Mesenchymal stem cell (in vitro differentiated cells and primary cell): Measurements from ENCODE around the gene OR2A42.
"Not testable (repeated sequence)": the region's sequence is repeated elsewhere in the genome, so short reads cannot be mapped to it uniquely, and the experiment has no call there.

Experiments used
- DNase-seq: peaks from one replicate; pipeline ENCODE4 v3.0.0-alpha.2; 2013
- H2AFZ ChIP-seq: one replicate; pipeline ENCODE4 v1.6.1; 2013; ENCODE audit warnings: low read depth, mild to moderate bottlenecking, control low read depth, inconsistent platforms, low read length, moderate library complexity
- H2AK5ac ChIP-seq: 2 replicates; pipeline ENCODE4 v1.6.1; 2013; ENCODE audit warnings: low read length, moderate library complexity, mild to moderate bottlenecking, inconsistent platforms; ENCODE audit not compliant: severe bottlenecking
- H2BK120ac ChIP-seq: one replicate; pipeline ENCODE4 v1.6.1; 2013; ENCODE audit warnings: low read depth, mild to moderate bottlenecking, inconsistent platforms, low read length, moderate library complexity
- H2BK12ac ChIP-seq, 2 experiments: one replicate each; pipeline ENCODE4 v1.6.1; 2013; ENCODE audit warnings: inconsistent platforms in 2 of 2, low read length in 2 of 2, mild to moderate bottlenecking in 2 of 2, moderate library complexity in 2 of 2, control low read depth in 1 of 2
- H2BK15ac ChIP-seq: one replicate; pipeline ENCODE4 v1.6.1; 2013; ENCODE audit warnings: mild to moderate bottlenecking, low read depth, inconsistent platforms; ENCODE audit not compliant: poor library complexity, severe bottlenecking
- H2BK5ac ChIP-seq: 2 replicates; pipeline ENCODE4 v1.6.1; 2013; ENCODE audit warnings: low read depth, mild to moderate bottlenecking, low read length, control low read depth, inconsistent platforms; ENCODE audit not compliant: poor library complexity, severe bottlenecking
- H3K14ac ChIP-seq, 2 experiments: one replicate each; pipeline ENCODE4 v1.6.1; 2013; ENCODE audit warnings: inconsistent platforms in 2 of 2, low read length in 2 of 2, control low read depth in 1 of 2, mild to moderate bottlenecking in 1 of 2, moderate library complexity in 1 of 2
- H3K18ac ChIP-seq, 2 experiments: one replicate each; pipeline ENCODE4 v1.6.1; 2013; ENCODE audit warnings: inconsistent platforms in 2 of 2, low read length in 2 of 2, control low read depth in 1 of 2, low read depth in 1 of 2, mild to moderate bottlenecking in 1 of 2
- H3K23ac ChIP-seq, 2 experiments: one replicate each; pipeline ENCODE4 v1.6.1; 2013; ENCODE audit warnings: inconsistent platforms in 2 of 2, low read length in 2 of 2, mild to moderate bottlenecking in 2 of 2, moderate library complexity in 2 of 2, control low read depth in 1 of 2
- H3K27ac ChIP-seq: 2 replicates; pipeline ENCODE4 v1.5.1; 2013; ENCODE audit warnings: mild to moderate bottlenecking, moderate library complexity, low read length, control low read depth, inconsistent platforms; ENCODE audit not compliant: poor library complexity, severe bottlenecking
- H3K27me3 ChIP-seq, 2 experiments: 2 replicates each; pipeline versions ENCODE4 v1.6.1 to v1.7.0; 2013; ENCODE audit warnings: low read length in 2 of 2, mild to moderate bottlenecking in 2 of 2, moderate library complexity in 2 of 2, control low read depth in 1 of 2, inconsistent platforms in 1 of 2; ENCODE audit not compliant: control insufficient read depth in 1 of 2, insufficient read depth in 1 of 2
- H3K36me3 ChIP-seq, 2 experiments: 2 replicates each; pipeline versions ENCODE4 v1.6.1 to v1.7.0; 2013; ENCODE audit warnings: low read length in 2 of 2, control low read depth in 1 of 2, inconsistent platforms in 1 of 2, low read depth in 1 of 2, mild to moderate bottlenecking in 1 of 2; ENCODE audit not compliant: insufficient read depth in 2 of 2, control insufficient read depth in 1 of 2
- H3K4ac ChIP-seq, 2 experiments: one replicate each; pipeline ENCODE4 v1.6.1; 2013; ENCODE audit warnings: inconsistent platforms in 2 of 2, low read length in 2 of 2, mild to moderate bottlenecking in 2 of 2, moderate library complexity in 2 of 2, control low read depth in 1 of 2, low read depth in 1 of 2
- H3K4me1 ChIP-seq: 2 replicates; pipeline ENCODE4 v1.6.1; 2013; ENCODE audit warnings: low read depth, low read length, control low read depth; ENCODE audit not compliant: control insufficient read depth, insufficient read depth
- H3K4me2 ChIP-seq: 2 replicates; pipeline ENCODE4 v1.6.1; 2013; ENCODE audit warnings: low read length, mild to moderate bottlenecking, inconsistent platforms; ENCODE audit not compliant: poor library complexity, severe bottlenecking
- H3K4me3 ChIP-seq, 2 experiments: 2 replicates each; pipeline versions ENCODE4 v1.5.1 to v1.7.0; 2013; ENCODE audit warnings: low read length in 2 of 2, mild to moderate bottlenecking in 2 of 2, control low read depth in 1 of 2, low read depth in 1 of 2; ENCODE audit not compliant: insufficient read depth in 1 of 2
- H3K79me1 ChIP-seq: replicated peaks from 2 replicates; pipeline ENCODE4 v1.6.1; 2013; ENCODE audit warnings: mild to moderate bottlenecking, control low read depth, low read length, inconsistent platforms; ENCODE audit not compliant: poor library complexity, severe bottlenecking
- H3K9ac ChIP-seq: 2 replicates; pipeline ENCODE4 v1.7.0; 2013; ENCODE audit warnings: mild to moderate bottlenecking, low read length, moderate library complexity
- H3K9me3 ChIP-seq: 2 replicates; pipeline ENCODE4 v1.7.0; 2013; ENCODE audit warnings: mild to moderate bottlenecking, low read length; ENCODE audit not compliant: control insufficient read depth
- H4K8ac ChIP-seq: one replicate; pipeline ENCODE4 v1.6.1; 2013; ENCODE audit warnings: inconsistent platforms, mild to moderate bottlenecking, low read length, moderate library complexity
- H4K91ac ChIP-seq: one replicate; pipeline ENCODE4 v1.6.1; 2013; ENCODE audit warnings: mild to moderate bottlenecking, low read length, inconsistent platforms
- WGBS: methylation state at CpG from one replicate; pipeline ENCODE4 v1.1.7; 2013; ENCODE audit warnings: mixed read lengths; 5-methylcytosine and 5-hydroxymethylcytosine counted together

Gene OR2A42

GRCh38 chr7:144245372-144245771, 6.0 kb upstream of the OR2A42 start:
- WGBS = no CpG with 5 or more reads among the region's 2 CpGs

GRCh38 chr7:144238530-144239082, 799 bp downstream of the OR2A42 start:
- H3K23ac ChIP-seq, H2BK120ac ChIP-seq, H2AK5ac ChIP-seq, H2BK15ac ChIP-seq, H3K27ac ChIP-seq, H3K36me3 ChIP-seq, H2BK5ac ChIP-seq, H3K14ac ChIP-seq, H3K9ac ChIP-seq, H2BK12ac ChIP-seq, H3K4ac ChIP-seq, H3K4me2 ChIP-seq, H3K27me3 ChIP-seq, H3K79me1 ChIP-seq, H3K9me3 ChIP-seq, H4K8ac ChIP-seq, H3K4me1 ChIP-seq, H4K91ac ChIP-seq, H2AFZ ChIP-seq, H3K4me3 ChIP-seq, DNase-seq, H3K18ac ChIP-seq: not testable (repeated sequence)
- no CpG with 5 or more reads among the region's 2 CpGs for WGBS

More at GRCh38 chr7:144245372-144245771, 6.0 kb upstream of the OR2A42 start:
- not testable (repeated sequence) for H4K91ac ChIP-seq, H3K9me3 ChIP-seq, DNase-seq, H3K4me3 ChIP-seq, H3K4me1 ChIP-seq, H3K4me2 ChIP-seq, H3K36me3 ChIP-seq, H3K14ac ChIP-seq, H2BK5ac ChIP-seq, H3K4ac ChIP-seq, H3K27me3 ChIP-seq, H4K8ac ChIP-seq, H3K27ac ChIP-seq, H2AFZ ChIP-seq, H2BK15ac ChIP-seq, H3K18ac ChIP-seq, H3K79me1 ChIP-seq, H2AK5ac ChIP-seq, H2BK12ac ChIP-seq, H3K9ac ChIP-seq, H3K23ac ChIP-seq, H2BK120ac ChIP-seq

GRCh38 chr7:144233039-144233438, 6.4 kb downstream of the OR2A42 start:
- DNase-seq, H2AK5ac ChIP-seq, H4K91ac ChIP-seq, H3K4me3 ChIP-seq, H3K23ac ChIP-seq, H2BK5ac ChIP-seq, H3K36me3 ChIP-seq, H2BK15ac ChIP-seq, H3K27ac ChIP-seq, H3K9ac ChIP-seq, H3K27me3 ChIP-seq, H3K9me3 ChIP-seq, H3K14ac ChIP-seq, H4K8ac ChIP-seq, H2BK12ac ChIP-seq, H3K4ac ChIP-seq, H3K4me2 ChIP-seq, H3K79me1 ChIP-seq, H3K18ac ChIP-seq, H2BK120ac ChIP-seq, H3K4me1 ChIP-seq, H2AFZ ChIP-seq: not testable (repeated sequence)
- WGBS = no CpG with 5 or more reads among the region's 1 CpG

GRCh38 chr7:144231027-144231426, 8.4 kb downstream of the OR2A42 start:
- not testable (repeated sequence) for H3K27ac ChIP-seq, H3K4ac ChIP-seq, H2AK5ac ChIP-seq, H3K79me1 ChIP-seq, H3K4me1 ChIP-seq, H3K4me3 ChIP-seq, H3K9ac ChIP-seq, H2BK120ac ChIP-seq, H4K91ac ChIP-seq, H3K23ac ChIP-seq, H3K14ac ChIP-seq, H2BK5ac ChIP-seq, H3K36me3 ChIP-seq, DNase-seq, H2BK15ac ChIP-seq, H3K18ac ChIP-seq, H2BK12ac ChIP-seq, H3K4me2 ChIP-seq, H3K27me3 ChIP-seq, H2AFZ ChIP-seq, H4K8ac ChIP-seq, H3K9me3 ChIP-seq
- WGBS = no CpG with 5 or more reads among the region's 2 CpGs
